OCI-LY3 (cell line): ENCODE measurements around the gene ERAL1.

Experiments
- CTCF ChIP-seq: fragments of 200-600, 300-600 bp; sonication (generic); IDR thresholded peaks from 2 replicates; pipeline ENCODE4 v1.5.1; 2014; ENCODE audit warnings: antibody characterized with exemption, low read length, low read depth
- EZH2phosphoT487 ChIP-seq: fragments of 200-600 bp; shearing (Covaris generic); IDR thresholded peaks from 2 replicates; pipeline ENCODE4 v1.6.1; 2018; ENCODE audit warnings: antibody characterized with exemption, mixed run types, low read depth

GRCh38 chr17:28853295-28853694 lies 1.5 kb upstream of the ERAL1 start:
- TF ChIP-seq CTCF (no peak), EZH2phosphoT487 (no peak)
